ENCODE data around the gene ZDHHC8.
"Not testable (repeated sequence)": the region's sequence is repeated elsewhere in the genome, so short reads cannot be mapped to it uniquely, and the experiment has no call there.

GRCh38 chr22:20159531-20159930, 27.9 kb downstream of the ZDHHC8 start:
- TF ChIP-seq CTCF (IDR thresholded peaks at IDR 0.05 in 8 of 11, conservative IDR thresholded peaks at IDR 0.05 in 3 of 11); POLR2A (IDR thresholded peaks at IDR 0.05): not testable (repeated sequence)
